HG03520 (cell line): ENCODE results near the gene ZDHHC13.
"Not testable (repeated sequence)": the region's sequence is repeated elsewhere in the genome, so short reads cannot be mapped to it uniquely, and the experiment has no call there.

Experiments
- ATAC-seq: cut with Tn5 transposase; IDR thresholded peaks from one replicate; pipeline ENCODE4 v1.9.1; 2021; ENCODE audit warnings: mild to moderate bottlenecking, moderate library complexity; ENCODE audit not compliant: unreplicated experiment

ZDHHC13 gene

DNA sequence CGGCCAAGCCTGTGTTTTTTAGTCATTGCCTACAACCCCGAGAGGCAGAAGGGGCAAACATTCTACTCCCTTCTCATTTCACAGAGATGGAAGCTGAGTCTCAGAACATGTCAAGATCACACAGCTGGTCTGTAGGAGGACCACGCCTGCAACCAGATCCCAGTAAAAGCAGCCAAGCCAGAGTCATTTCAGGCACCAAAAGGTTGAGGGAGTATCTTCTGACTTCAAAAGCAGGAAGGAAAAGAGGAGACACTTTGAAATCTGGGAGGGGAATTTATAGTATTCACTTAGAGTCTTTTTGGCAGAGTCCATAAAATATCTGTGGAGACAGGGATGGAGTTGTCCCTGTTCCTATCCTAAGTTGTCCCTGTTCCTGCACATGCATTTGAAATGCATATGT, 17.9 kb upstream of the ZDHHC13 start:
- no peak for ATAC-seq

DNA sequence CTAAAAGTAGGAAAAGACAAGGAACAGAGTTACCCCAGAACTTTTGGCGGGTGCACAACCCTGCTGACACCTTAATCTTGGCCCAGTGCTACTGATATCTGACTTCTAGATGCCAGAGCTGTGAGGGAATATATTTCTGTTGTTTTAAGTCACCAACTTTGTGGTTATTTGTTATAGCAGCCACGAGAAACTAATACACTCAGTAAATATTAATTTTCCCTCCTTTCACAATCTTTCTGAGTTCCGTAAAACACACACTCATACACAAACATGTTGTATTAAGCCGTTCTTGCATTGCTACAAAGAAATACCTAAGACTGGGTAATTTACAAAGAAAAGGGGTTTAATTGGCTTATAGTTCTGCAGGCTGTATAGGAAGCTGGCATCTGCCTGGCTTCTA, 16.1 kb upstream of the ZDHHC13 start:
- no peak for ATAC-seq

DNA sequence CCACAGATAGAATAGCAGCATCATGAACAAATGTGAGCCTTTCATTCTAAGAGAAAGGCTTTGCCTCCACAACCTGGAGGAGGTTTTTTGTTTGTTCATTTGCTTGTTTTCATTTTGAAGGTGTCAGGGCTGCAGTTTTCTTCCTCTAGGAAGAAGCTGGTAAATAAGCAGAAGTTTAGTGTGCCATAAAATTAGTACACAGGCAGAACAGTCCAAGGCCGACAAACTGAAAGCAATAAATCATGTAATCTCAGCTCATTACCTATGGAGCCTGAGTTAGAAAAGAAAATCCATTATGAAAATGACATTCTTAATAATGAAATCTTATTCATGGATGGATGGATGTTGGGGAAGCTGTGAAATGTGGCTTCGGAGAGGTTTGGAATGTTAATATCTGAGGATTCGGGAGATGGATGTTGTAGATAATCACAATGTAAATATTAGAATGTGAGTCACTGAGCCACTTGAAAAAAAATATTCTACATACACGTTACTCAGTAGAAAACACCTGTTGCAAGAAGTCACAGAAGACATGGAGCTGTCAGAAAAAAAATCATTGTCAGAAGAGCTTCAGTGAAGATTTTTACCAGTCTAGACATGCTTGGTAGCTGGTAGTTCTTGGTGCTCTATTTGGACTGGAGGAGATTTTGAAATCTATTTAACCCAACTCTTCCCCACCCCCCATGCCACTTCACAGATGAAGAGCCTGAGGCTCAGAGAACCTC, 15.0 kb upstream of the ZDHHC13 start:
- no peak for ATAC-seq

DNA sequence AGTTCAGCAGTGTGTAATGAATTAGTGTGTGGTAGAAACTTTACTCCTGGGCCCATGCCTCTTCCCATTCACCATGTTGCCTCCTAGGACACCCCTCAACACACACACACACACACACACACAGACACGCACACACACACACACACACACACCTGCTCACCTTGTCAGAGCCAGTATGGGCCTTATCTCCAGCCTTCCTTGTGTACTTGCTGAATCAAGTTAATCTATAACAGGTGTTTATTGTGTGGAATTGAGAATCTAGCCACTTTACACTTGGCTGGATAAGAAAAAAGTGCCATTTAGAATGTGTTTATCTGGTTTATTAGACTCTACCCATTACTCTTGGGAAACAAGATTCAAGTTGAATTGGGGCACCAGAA, 14.5 kb upstream of the ZDHHC13 start:
- no peak for ATAC-seq

DNA sequence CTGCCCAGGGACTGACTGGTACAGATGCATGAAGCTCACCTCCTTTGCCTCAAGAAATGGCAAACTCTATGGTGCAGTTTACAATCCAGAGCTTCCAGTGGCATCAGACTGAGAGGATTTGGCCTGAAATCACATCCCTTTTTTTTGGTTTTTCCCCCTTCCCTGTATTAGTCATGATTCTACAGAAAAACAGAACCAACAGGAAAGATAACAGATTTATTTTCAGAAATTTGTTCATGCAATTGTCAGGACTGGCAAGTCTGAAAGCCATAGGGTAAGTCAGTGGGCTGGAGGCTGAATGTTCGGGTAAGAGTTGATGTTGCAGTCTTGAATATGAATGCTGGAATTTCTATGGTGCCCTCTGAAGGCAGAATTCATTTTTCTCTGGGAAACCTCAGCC, 12.0 kb upstream of the ZDHHC13 start:
- no peak for ATAC-seq

DNA sequence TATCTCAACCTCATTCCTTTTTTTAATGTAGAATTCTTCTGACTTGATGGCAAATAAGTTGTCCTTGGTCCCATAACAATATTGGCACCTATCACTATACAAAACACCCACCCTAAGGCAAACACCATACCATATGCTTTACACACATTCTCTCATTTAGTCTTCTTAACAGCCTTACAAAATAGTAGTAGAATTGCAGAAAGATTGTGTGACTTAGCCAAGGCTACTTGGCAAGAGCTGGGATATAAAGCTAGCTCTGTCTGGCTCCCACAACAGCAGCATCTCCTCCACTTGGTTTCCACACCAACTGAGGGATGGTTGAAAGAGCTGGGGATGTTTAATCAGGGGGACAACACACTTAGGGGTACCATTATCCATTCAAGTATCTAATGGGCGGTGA, 9.8 kb upstream of the ZDHHC13 start:
- no peak for ATAC-seq

DNA sequence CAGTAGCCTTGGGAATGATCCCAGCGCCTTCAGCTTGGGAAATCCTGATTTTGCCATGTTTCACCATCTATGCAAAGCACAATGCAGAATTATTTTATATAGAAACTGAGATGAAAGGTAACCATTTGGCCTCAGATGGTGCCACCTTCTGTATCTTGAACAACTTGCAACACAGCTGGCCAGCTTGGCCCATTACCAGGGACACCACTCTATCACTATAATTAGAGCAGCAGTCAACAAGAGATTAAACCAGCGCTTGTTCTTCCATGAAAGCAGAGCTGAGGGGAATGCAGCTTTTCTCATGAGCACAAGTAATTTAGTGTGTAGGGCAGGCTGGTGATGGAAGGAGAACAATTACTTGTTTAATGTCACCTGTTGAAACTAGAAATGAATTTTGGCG, 6.7 kb upstream of the ZDHHC13 start:
- ATAC-seq = no peak

DNA sequence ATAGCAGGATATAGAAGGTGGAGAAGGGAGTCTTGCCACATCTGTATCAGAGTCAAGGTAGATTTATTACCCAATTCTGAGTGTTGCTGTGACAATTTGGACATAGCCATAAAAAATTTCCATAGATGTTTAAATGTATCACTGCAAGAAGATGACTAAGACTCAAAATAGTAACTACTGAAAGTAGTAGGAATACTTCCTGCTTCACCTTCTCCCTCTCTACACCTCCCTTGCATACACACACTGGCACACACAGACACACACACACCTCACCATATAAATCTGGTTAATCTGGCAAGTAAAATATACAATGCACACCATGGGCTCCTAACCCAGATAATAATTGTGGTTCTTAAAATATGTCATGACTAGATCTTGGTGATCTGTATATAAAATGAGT, 5.2 kb upstream of the ZDHHC13 start:
- ATAC-seq = no peak

DNA sequence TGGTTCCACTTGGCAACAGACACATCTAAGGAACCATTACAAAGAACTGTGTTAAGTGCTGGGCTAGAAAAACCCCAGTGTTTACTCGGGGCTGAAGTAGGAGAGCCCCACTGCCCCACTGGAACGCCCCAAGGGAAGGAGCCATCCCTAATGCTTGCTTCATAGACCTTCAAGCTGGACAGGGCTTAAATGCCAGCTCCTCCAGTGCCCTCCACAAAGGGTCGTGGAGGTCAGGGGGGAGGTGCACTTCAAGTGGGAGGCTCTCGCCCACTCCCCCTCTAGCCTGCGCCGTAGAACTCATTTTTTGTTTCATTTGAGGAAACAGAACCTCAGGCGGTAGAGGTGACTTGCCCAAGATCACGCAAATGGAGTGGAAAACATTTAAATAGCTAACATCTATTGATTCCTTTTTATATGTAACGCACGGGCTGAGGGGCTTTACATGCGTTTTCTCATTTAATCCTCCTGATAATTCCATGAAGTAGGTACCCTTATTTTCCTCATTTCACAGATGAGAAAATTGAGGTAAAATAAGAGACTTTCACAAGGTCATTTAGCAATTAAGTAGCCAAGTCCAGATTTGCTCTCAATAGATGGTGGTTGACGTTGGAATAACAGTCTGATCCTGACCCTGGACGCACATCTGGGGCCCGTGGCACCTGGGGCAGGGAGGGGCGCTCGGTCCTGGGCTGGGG, 545 bp upstream of the ZDHHC13 start:
- ATAC-seq = no peak

DNA sequence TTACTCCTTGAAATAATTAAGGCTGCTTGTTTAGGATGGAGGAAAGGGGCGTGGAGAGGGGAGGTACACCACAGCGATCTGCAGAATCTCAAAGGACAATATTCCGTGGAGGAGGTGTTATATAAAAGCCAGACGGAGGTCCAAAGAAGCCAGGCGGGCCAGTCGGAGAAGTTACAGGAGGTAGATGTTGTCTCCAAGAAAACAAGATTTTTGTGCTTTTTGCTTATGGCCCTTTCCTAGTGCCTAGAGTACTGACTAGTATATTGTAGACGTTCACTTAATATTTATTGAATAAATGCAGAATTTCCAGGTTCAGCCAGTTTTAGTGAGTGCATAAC, 761 bp downstream of the ZDHHC13 start:
- no peak for ATAC-seq

DNA sequence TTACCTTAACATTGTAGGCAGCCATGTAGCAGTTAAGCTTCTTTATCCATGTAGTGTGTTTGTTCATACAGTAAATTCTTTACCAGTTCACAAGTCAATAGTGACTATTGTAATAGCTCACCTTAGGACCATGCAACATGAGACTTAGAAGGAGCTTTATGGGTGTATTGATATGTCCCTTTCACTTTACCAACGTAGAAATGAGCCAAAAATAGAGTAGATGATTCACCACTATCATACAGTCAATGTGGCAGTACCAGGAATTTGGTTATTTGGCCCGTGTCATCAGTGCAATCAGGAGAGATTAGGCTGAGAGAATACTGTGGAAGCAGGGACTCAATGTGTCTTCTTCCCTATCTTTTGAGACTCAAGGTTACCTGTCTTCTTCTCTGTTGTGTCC, 4.7 kb downstream of the ZDHHC13 start:
- ATAC-seq = no peak

DNA sequence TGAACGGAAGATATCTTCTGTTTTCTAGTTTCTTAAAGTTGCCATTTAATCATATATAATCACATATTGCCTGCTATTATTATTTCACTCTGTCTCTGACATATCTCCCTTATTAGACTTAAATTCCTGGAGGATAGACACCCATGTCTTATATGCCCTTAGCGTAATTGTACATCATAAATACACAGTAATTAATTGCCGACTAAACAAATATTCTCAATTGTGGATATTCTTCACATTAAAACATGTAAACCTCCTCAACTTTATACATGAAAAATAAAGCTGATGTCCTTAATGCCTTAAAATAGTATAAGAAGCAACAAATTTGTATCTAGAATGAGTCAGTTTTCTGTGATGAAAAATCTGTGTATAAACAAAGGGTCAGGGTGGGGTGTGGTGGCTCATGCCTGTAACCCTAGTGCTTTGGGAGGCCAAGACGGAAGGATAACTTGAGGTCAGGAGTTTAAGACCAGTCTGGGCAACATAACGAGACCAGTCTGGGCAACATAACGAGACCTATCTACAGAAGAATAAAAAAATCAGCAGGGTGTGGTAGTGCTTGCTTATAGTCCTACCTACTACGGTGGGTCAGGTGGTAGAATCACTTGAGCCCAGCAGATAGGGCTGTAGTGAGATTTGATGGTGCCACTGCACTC, 6.1 kb downstream of the ZDHHC13 start:
- ATAC-seq = no peak

DNA sequence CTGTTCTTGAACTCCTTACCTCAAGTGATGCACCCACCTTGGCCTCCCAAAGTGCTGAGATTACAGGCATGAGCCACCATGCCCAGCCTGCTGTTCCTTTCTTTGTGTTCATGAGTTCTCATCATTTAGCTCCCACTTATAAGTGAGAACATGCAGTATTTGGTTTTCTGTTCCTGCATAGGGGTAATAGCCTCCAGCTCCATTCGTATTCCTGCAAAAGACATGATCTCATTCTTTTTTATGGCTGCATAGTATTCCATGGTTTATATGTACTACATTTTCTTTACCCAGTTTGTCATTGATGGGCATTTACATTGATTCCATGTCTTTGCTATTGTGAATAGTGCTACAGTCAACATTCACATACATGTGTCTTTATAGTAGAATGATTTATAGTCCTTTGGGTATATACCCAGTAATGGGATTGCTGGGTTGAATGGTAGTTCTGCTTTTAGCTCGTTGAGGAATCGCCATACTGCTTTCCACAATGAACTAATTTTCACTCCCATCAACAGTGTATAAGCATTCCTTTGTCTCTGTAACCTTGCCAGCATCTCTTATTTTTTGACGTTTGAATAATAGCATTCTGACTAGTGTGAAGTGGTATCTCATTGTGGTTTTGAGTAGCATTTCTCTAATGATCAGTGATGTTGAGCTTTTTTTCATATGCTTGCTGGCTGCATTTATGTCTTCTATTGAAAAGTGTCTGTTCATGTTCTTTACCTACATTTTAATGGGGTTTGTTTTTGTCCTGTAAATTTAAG, 9.8 kb downstream of the ZDHHC13 start:
- ATAC-seq = not testable (repeated sequence)

DNA sequence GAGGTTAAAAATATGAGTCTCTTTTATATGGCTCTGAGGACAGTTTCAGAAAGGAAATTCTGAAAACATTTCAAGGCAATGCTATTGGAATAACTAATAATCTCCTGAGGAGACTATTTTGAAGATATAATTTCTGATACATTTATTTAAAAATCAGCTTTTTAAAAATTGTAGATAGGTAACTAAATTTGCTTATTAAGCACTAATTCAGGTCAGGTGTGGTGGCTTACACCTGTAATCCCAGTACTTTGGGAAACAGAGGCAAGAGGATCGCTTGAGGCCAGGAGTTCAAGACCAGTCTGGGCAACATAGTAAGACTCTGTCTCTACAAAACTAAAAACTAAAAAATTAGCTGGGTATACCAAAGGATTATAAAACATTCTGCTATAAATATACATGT, 17.0 kb downstream of the ZDHHC13 start:
- ATAC-seq = no peak

DNA sequence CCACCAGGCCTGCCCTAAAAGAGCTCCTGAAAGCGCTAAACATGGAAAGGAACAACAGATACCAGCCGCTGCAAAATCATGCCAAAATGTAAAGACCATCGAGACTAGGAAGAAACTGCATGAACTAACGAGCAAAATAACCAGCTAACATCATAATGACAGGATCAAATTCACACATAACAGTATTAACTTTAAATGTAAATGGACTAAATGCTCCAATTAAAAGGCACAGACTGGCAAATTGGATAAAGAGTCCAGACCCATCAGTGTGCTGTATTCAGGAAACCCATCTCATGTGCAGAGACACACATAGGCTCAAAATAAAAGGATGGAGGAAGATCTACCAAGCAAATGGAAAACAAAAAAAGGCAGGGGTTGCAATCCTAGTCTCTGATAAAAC, 19.9 kb downstream of the ZDHHC13 start:
- ATAC-seq = not testable (repeated sequence)

DNA sequence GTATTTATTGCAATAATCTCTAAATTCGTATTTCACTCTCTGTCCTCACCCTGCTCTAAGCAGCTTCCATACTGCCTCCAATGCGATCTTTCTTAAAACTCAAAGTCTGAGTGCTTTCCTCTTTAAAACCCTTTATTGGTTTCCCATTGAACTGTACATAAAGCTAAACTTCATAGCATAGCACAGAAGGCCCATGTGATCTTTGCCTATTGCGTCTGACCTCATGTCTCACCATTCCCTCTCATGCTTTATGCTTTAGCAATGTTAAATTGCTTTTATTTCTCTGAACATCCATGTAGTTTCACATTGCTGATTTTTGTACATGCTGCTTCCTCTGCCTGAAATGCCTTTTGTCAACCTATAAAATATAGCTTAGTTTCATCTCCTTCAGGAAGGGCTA, 28.4 kb downstream of the ZDHHC13 start:
- ATAC-seq = no peak

DNA sequence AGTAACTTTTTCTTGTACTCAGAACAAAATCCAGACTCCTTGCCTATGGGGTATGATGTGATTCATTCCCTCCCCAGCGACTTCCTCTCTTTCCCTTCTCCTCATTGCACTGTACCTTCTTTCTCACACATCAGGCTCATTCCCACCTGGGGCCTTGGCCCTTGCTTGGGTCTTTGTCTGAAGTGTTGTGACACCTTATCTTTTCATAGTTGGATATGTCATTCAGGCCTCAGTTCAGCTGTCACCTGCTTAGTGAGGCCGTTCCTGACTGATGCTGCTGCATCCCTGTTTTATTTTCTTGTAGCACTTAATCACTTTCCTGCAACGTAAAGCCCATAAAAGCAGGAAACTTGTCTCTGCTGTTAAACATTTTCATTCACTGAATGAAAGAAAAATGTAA, 39.9 kb downstream of the ZDHHC13 start:
- no peak for ATAC-seq

DNA sequence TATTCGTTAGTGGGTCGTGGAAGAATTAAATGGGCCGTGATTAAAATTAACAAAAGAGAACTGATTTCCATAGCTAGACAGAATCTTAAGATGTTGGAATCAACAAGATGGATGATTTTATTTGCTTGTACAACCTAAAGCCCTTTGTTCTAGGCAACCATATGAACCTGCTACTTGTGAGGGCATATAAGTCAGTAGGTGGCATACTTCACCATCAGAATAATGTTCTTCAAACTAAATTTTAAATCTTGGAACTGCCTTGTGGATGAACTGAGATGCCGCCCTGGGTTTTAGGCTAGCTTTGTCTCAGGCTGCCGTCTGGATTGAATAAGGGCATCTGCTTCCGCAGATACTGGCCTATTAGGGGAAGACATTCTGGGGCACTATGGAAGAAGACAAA, 43.9 kb downstream of the ZDHHC13 start:
- ATAC-seq = no peak

DNA sequence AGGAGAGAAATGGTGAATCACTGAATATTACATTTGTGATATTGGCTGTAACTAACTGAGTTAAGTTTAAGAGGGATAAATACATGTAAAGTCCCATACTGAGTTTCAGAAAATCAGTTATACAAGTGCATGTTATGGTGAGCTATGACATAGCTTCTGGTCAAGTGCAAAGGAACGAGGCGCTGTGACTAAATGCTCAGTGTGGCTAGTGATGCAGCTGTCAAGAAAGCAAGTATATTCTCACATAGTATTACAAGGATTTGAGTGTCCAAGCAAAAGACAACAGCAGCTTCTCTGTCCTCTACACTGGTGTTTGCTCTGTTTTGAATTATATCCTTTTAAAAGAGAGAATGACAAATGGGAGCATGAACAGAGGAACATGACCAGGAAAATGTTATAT, 44.7 kb downstream of the ZDHHC13 start:
- ATAC-seq = no peak

DNA sequence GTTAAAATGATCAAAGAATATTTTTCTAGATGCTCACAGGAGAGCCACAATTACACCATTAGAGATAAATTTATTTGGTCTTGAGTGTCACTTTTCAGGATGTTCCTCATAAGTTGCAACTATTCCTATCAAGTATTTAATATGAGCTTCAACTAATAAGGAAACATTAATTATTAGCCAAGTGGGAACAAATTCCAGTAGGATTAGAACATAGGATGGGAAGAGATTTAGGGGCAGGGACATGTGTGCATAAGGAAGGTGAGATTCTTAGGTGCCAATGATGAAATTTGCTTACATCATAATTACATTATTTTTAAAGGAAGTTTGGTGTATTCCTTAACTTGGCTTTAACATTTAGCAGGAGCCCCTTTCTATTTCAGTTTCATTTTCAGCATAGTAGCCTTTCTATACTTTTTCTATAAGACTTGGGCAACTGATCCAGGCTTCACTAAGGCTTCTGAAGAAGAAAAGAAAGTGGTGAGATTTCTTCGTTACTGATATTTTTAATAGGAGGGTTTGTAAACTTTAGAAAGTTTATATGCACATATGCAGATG, 46.1 kb downstream of the ZDHHC13 start:
- ATAC-seq = no peak

DNA sequence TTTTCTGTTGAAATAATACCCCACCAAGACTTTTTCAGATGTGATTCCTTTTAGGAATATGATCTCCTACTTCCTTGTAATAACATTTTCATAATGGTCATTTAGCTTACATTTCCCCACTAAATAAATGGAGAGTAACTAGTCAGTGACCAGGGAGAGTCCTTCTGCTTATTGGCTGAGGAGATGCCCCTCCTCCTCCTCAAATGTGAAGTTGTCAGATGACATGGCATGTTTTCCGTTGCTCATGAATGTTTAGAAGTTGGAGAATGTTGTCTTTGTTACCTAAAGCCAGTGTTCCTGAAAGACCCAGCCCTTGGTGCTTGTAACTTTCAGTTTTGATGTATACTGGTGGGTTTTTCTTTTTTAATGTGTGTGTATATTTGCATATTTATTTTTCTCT, 46.6 kb downstream of the ZDHHC13 start:
- no peak for ATAC-seq
